D721Med (cell line): ENCODE results near the gene RNF111.
A peak's percentile ranks its signal among the peaks of the same experiment; 100 is the strongest.
"Not testable (repeated sequence)": the region's sequence is repeated elsewhere in the genome, so short reads cannot be mapped to it uniquely, and the experiment has no call there.

ENCODE experiments used
- DNase-seq: peaks from one replicate; pipeline ENCODE4 v3.0.0; 2011; ENCODE audit warnings: low spot score; ENCODE audit not compliant: insufficient read length
- FAIRE-seq: peaks from 2 replicates; lab custom pipeline; 2011; peaks lifted over from hg19 to GRCh38; lab: Jason Lieb, UNC
- TF ChIP-seq, protein P1 (sequence below): IDR thresholded peaks from 2 replicates; pipeline ENCODE4 v1.5.1; 2012; ENCODE audit warnings: mild to moderate bottlenecking, control low read depth; ENCODE audit not compliant: insufficient read depth; ENCODE audit errors: missing control alignments

RNF111 gene

DNA sequence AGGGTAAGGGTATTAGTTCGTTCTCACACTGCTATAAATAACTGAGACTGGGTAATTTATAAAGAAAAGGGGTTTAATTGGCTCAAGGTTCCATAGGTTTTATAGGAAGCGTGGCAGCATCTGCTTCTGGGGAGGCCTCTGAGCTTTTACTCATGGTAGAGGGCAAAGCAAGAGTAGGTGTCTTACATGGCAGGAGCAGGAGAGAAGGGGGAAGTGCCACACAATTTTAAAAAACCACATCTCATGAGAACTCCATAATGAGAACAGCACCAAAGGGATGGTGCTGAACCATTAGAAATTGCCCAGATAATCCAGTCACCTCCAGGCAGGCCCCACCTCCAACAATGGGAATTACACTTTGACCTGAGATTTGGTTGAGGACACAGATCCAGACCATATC is 12.2 kb downstream of the RNF111 start:
- DNase-seq (no peak), FAIRE-seq (no peak)
- TF ChIP-seq, protein P1, sequence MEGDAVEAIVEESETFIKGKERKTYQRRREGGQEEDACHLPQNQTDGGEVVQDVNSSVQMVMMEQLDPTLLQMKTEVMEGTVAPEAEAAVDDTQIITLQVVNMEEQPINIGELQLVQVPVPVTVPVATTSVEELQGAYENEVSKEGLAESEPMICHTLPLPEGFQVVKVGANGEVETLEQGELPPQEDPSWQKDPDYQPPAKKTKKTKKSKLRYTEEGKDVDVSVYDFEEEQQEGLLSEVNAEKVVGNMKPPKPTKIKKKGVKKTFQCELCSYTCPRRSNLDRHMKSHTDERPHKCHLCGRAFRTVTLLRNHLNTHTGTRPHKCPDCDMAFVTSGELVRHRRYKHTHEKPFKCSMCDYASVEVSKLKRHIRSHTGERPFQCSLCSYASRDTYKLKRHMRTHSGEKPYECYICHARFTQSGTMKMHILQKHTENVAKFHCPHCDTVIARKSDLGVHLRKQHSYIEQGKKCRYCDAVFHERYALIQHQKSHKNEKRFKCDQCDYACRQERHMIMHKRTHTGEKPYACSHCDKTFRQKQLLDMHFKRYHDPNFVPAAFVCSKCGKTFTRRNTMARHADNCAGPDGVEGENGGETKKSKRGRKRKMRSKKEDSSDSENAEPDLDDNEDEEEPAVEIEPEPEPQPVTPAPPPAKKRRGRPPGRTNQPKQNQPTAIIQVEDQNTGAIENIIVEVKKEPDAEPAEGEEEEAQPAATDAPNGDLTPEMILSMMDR: no peak

DNA sequence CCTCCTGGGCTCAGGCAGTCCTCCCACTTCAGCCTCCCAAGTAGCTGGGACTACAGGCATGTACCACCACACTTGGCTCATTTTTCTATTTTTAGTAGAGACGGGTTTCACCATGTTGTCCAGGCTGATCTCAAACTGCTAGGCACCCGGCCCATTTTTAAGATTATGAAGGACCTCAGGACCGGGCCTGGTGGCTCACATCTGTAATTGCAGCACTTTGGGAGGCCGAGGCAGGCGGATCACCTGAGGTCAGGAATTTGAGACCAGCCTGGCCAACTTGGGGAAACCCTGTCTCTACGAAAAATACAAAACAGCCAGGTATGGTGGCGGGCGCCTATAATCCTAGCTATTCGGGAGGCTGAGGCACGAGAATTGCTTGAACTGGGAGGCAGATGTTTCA is 12.8 kb downstream of the RNF111 start:
- not testable (repeated sequence) for FAIRE-seq, DNase-seq

DNA sequence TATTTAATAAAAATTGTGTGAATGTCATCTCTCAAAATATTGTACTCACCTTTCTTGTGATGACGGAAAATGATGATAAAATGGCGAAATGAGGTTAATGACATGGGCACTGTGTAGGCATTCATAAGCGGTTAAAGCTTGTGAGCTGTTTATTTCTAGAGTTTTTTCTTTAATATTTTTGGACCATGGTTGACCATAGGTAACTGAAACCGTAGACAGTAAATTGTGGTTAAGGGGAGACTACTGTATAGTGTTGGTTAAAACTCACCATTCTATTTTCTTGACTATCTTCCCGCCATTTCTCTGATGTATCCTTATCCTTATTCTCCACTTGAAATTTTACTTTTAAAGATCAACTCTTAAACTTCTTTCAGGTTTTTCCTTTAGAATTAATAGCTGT is 14.5 kb downstream of the RNF111 start:
- TF ChIP-seq, protein P1: no peak
- FAIRE-seq (no peak), DNase-seq (no peak)

DNA sequence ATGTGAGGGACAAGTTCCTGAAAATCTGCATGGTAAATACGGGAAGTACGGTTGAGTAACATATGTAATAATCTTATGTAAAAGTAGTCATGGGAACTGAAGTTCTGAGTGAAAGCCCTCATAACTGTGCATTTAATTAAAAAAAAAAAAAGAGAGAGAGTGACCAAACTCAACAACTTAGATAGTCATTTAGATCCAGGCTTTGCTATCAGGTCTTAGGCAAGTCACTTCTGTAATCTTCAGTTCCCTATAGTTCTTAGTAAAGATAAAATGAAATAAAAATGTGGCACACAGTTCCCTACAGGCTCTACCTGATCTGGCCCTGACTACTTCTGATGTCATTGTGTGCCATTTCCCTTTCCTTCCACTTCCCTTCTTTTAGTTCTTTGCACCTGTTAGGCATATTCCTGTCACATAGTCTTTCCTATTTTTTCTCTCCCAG is 15.0 kb downstream of the RNF111 start:
- FAIRE-seq: peak; percentile 6

DNA sequence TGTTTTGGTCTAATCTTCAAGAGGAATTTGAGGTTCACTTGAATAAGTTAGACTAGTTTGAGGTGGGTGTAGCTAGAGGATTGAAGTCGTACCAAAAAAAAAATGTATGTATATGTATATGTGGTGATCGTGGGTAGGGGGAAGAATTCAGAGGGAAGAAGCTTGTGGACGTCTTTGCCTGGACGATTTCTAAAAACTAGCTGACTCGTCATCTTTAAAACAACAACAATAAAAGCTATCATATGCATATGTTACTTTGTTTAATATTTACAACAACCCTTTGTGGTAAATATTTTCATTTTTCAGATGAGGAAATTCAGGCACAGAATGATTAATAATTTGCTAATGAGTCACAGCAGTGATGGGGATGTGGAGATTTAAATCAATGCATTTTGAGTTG is 18.1 kb downstream of the RNF111 start:
- TF ChIP-seq, protein P1: no peak
- FAIRE-seq (peak; percentile 11), DNase-seq (no peak)

More for the DNA sequence above, 15.0 kb downstream of the RNF111 start:
- DNase-seq: no peak
- TF ChIP-seq, protein P1: no peak

DNA sequence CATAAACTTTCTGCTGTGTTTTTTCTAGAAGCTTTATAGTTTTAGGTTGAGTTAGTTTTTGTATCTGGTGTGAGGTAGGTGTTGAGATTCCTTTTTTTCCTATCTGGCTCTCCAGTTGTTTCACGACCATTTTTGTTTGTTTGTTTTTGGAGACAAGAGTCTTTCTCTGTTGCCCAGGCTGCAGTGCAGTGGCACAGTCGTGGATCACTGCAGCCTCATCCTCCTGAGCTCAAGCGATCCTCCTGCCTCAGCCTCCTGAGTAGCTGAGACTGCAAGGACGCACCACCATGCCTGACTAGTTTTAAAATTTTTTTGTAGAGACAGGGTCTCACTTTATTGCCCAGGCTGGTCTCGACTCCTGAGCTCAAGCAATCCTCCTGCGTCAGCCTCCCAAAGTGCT is 20.6 kb downstream of the RNF111 start:
- TF ChIP-seq, protein P1: no peak
- FAIRE-seq (no peak), DNase-seq (no peak)

DNA sequence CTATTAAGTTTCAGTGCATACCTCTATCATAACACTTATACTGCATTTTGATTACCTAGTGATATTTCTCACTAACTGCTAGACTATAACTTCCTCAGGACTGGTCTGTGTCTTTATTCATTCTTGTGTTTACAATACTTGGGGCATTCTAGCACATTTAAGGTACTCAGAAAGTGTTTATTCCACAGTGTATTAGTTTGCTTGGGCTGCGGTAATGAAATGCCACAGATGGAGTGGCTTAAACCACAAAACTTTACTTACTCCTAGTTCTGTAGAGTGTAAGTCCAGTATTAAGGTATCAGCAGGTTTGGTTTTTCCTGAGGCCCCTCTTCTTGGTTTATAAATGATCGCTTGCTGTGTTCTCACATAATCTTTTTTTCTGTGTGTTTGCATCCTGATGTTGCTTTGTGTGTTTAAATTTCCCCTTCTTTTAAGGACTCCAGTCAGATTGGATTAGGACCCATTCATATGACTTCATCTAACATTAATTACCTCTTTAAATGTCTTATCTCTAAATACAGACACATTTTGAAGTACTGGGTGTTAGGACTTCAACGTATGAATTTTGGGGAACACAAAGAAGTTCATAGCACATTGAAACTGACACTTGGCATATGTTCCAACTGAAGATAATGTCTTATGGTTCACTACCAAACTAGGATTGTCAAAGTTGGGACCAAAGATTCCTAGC is 23.9 kb downstream of the RNF111 start:
- DNase-seq (no peak), FAIRE-seq (no peak)
- TF ChIP-seq, protein P1: no peak
